HepG2 (cell line): ENCODE results near the gene SYNE1. TPM values are rescaled to one million over a fixed set of nuclear protein-coding genes. Genes with fewer than 3 reads are reported as not detected.
A peak's percentile ranks its signal among the peaks of the same experiment; 100 is the strongest.

Experiments
- ATAC-seq: fragments of 200-7000 bp; cut with Tn5 transposase; 3 replicates; pipeline ENCODE4 v1.9.1; 2020; ENCODE audit warnings: mild to moderate bottlenecking, moderate library complexity
- BruUV-seq: library from RNA; stranded (reverse); fragments of 400-500 nt; replicated peaks from 2 replicates; lab custom pipeline; 2021; lab: Mats Ljungman, UMichigan
- CTCF ChIA-PET: fragments of 300-600 bp; formaldehyde crosslinking; extraction: SDS; loops from one replicate; lab custom pipeline; 2021; ENCODE audit warnings: low total read pairs, inconsistent platforms, low intra/inter-chr PET ratio; lab: Yijun Ruan, JAX
- POLR2A ChIA-PET: fragments of 350-600 bp; sonication (Branson Sonifier 250); formaldehyde crosslinking; loops from one replicate; lab custom pipeline; 2020; ENCODE audit warnings: antibody characterized with exemption, inconsistent platforms; lab: Yijun Ruan, JAX
- DNase-seq: peaks from one replicate; pipeline ENCODE4 v3.0.0-alpha.2; 2015; ENCODE audit warnings: low spot score
- FAIRE-seq: peaks from 3 replicates; lab custom pipeline; 2011; peaks lifted over from hg19 to GRCh38; lab: Jason Lieb, UNC
- H2AFZ ChIP-seq: one replicate; pipeline ENCODE4 v1.6.1; 2011; ENCODE audit warnings: low read length, inconsistent platforms
- H3K27ac ChIP-seq: fragments of 300-600 bp; 3 replicates; pipeline ENCODE4 v1.8.0; 2011; ENCODE audit warnings: mixed run types, mild to moderate bottlenecking, mixed read lengths, low read length, inconsistent platforms; ENCODE audit not compliant: insufficient read depth; ENCODE audit errors: extremely low read length
- H3K27me3 ChIP-seq, 2 experiments: fragments of 200-600 bp in 1 of 2; 2 replicates in 1 of 2; 3 replicates in 1 of 2; pipeline versions ENCODE4 v1.6.0 to v1.8.0; 2011; ENCODE audit warnings: low read length in 2 of 2, mild to moderate bottlenecking in 2 of 2, moderate library complexity in 2 of 2, inconsistent platforms in 1 of 2; ENCODE audit not compliant: insufficient read depth in 2 of 2, control insufficient read depth in 1 of 2
- H3K36me3 ChIP-seq, 2 experiments: fragments of 200-600 bp in 1 of 2; replicated peaks in 1 of 2; 2 replicates in 1 of 2; 3 replicates in 1 of 2; pipeline versions ENCODE4 v1.5.1 to v1.8.0; 2011; ENCODE audit warnings: low read length in 2 of 2, inconsistent platforms in 1 of 2; ENCODE audit not compliant: insufficient read depth in 2 of 2, control insufficient read depth in 1 of 2
- H3K4me1 ChIP-seq: 2 replicates; pipeline ENCODE4 v1.5.1; 2012; ENCODE audit warnings: low read length, inconsistent platforms; ENCODE audit not compliant: insufficient read depth
- H3K4me2 ChIP-seq: 2 replicates; pipeline ENCODE4 v1.6.0; 2011; ENCODE audit warnings: low read depth, low read length, inconsistent platforms
- H3K4me3 ChIP-seq, 3 experiments: fragments of 200-600 bp in 1 of 3; sonication (generic), shearing (Covaris generic) in 1 of 3; replicated peaks in 1 of 3; 2 replicates each; pipeline ENCODE4 v1.5.1; 2011 to 2016; ENCODE audit warnings: low read length in 3 of 3, inconsistent platforms in 2 of 3, low read depth in 2 of 3, mild to moderate bottlenecking in 2 of 3, control low read depth in 1 of 3, mixed read lengths in 1 of 3; ENCODE audit not compliant: insufficient read depth in 1 of 3
- H3K79me2 ChIP-seq: one replicate; pipeline ENCODE4 v1.6.1; 2011; ENCODE audit warnings: low read length, inconsistent platforms; ENCODE audit not compliant: insufficient read depth
- H3K9ac ChIP-seq: 2 replicates; pipeline ENCODE4 v1.6.0; 2011; ENCODE audit warnings: mild to moderate bottlenecking, low read depth, low read length, inconsistent platforms; ENCODE audit not compliant: insufficient read depth
- H3K9me3 ChIP-seq: 2 replicates; pipeline ENCODE4 v1.5.1; 2012; ENCODE audit warnings: mild to moderate bottlenecking, low read length
- H4K20me1 ChIP-seq: 2 replicates; pipeline ENCODE4 v1.6.0; 2011; ENCODE audit warnings: inconsistent platforms, mild to moderate bottlenecking, low read length, moderate library complexity; ENCODE audit not compliant: insufficient read depth
- ATF7 ChIP-seq, 2 experiments: fragments of 450-650 bp in 1 of 2; sonication (generic) in 1 of 2; formaldehyde crosslinking in 1 of 2; IDR thresholded peaks; 2 replicates each; pipeline versions ENCODE4 v1.4.0 to v1.6.1; 2016 to 2020; ENCODE audit warnings: antibody characterized with exemption in 1 of 2, mild to moderate bottlenecking in 1 of 2, missing genetic modification reagents in 1 of 2
- ATF7-NPFF ChIP-seq: sonication (generic); formaldehyde crosslinking; IDR thresholded peaks from 2 replicates; pipeline ENCODE4 v1.8.1; 2023; ENCODE audit warnings: mild to moderate bottlenecking, low read depth, missing genetic modification reagents, moderate library complexity
- CREB1 ChIP-seq, 2 experiments: fragments of 450-650 bp in 1 of 2; IDR thresholded peaks; 2 replicates each; pipeline ENCODE4 v1.6.1; 2016 to 2017; ENCODE audit warnings: control low read depth in 1 of 2, mild to moderate bottlenecking in 1 of 2, missing compliant biosample characterization in 1 of 2, missing genetic modification characterization in 1 of 2
- NFIC ChIP-seq: IDR thresholded peaks from 2 replicates; pipeline ENCODE4 v1.6.1; 2012; ENCODE audit warnings: mild to moderate bottlenecking, low read length, inconsistent platforms
- RNF2 ChIP-seq: fragments of 450-650 bp; conservative IDR thresholded peaks from 2 replicates; pipeline ENCODE4 v1.6.1; 2016; ENCODE audit warnings: low read depth
- ZC3H4 ChIP-seq: sonication (generic); formaldehyde crosslinking; IDR thresholded peaks from 2 replicates; pipeline ENCODE4 v1.4.0; 2020; ENCODE audit warnings: missing genetic modification reagents, borderline replicate concordance
- ZNF292 ChIP-seq: sonication (generic); formaldehyde crosslinking; IDR thresholded peaks from 2 replicates; pipeline ENCODE4 v1.8.1; 2022; ENCODE audit warnings: mild to moderate bottlenecking, low read depth, missing genetic modification reagents, borderline replicate concordance
- ZNF432 ChIP-seq: sonication (generic); formaldehyde crosslinking; IDR thresholded peaks from 2 replicates; pipeline ENCODE4 v1.5.0; 2020; ENCODE audit warnings: missing genetic modification reagents, mild to moderate bottlenecking, borderline replicate concordance
- ZNF724P ChIP-seq: sonication (generic); formaldehyde crosslinking; IDR thresholded peaks from 2 replicates; pipeline ENCODE4 v1.8.0; 2022; ENCODE audit warnings: missing genetic modification reagents, borderline replicate concordance
- ZNF839 ChIP-seq: sonication (generic); formaldehyde crosslinking; IDR thresholded peaks from 2 replicates; pipeline ENCODE4 v1.4.0; 2020; ENCODE audit warnings: missing genetic modification reagents, mild to moderate bottlenecking, borderline replicate concordance
- WGBS: methylation state at CpG from one replicate; pipeline ENCODE4 v1.1.6; 2017; ENCODE audit warnings: low lambda C conversion rate; 5-methylcytosine and 5-hydroxymethylcytosine counted together
- in situ Hi-C: cut with HindIII; loops from 2 replicates; pipeline ENCODE4 v1.10.0; 2017; ENCODE audit warnings: low pct_unique_long_range_greater_than_20kb; ENCODE audit not compliant: extremely low pct_ligation_motif_present
- intact Hi-C: fragments of 100-400 bp; cut with micrococcal nuclease; formaldehyde crosslinking; loops from one replicate; pipeline ENCODE4 v1.10.0; 2022; ENCODE audit not compliant: unreplicated experiment
- polyA plus RNA-seq, 8 experiments: library from polyadenylated mRNA; depleted of rRNA in 3 of 8; stranded (reverse) in 7 of 8; unstranded in 1 of 8; fragments of >200 nt; fragmentation: Illumina TruSeq in 4 of 8; extraction: Trizol in 4 of 8; gene quantifications; 2 replicates each; pipeline versions ENCODE4 v1.2.1 to v1.2.3, GENCODE V29; 2011 to 2016; ENCODE audit warnings: low read depth in 4 of 8, missing spikeins in 1 of 8, mixed read lengths in 1 of 8; ENCODE audit not compliant: insufficient read depth in 1 of 8
- total RNA-seq, 5 experiments: library from RNA; depleted of rRNA; stranded (reverse); fragments of >200 nt; fragmentation: Illumina TruSeq; extraction: Trizol; gene quantifications; 2 replicates each; pipeline ENCODE4 v1.2.3, GENCODE V29; 2016; ENCODE audit warnings: low read depth in 1 of 5
- TF ChIP-seq, protein P1 (sequence below): sonication (generic); formaldehyde crosslinking; IDR thresholded peaks from 2 replicates; pipeline ENCODE4 v1.4.0; 2020; ENCODE audit warnings: missing genetic modification reagents, borderline replicate concordance

SYNE1 gene
- total and polyA plus RNA-seq, 2 of the 13 experiments (the other 11 are each of a cell fraction or from before 2014, with no cell fraction given): 5.5 to 15.9 TPM

GRCh38 chr6:152416652-152417051, 220.5 kb downstream of the SYNE1 start (continued):
- TF ChIP-seq, protein P1, sequence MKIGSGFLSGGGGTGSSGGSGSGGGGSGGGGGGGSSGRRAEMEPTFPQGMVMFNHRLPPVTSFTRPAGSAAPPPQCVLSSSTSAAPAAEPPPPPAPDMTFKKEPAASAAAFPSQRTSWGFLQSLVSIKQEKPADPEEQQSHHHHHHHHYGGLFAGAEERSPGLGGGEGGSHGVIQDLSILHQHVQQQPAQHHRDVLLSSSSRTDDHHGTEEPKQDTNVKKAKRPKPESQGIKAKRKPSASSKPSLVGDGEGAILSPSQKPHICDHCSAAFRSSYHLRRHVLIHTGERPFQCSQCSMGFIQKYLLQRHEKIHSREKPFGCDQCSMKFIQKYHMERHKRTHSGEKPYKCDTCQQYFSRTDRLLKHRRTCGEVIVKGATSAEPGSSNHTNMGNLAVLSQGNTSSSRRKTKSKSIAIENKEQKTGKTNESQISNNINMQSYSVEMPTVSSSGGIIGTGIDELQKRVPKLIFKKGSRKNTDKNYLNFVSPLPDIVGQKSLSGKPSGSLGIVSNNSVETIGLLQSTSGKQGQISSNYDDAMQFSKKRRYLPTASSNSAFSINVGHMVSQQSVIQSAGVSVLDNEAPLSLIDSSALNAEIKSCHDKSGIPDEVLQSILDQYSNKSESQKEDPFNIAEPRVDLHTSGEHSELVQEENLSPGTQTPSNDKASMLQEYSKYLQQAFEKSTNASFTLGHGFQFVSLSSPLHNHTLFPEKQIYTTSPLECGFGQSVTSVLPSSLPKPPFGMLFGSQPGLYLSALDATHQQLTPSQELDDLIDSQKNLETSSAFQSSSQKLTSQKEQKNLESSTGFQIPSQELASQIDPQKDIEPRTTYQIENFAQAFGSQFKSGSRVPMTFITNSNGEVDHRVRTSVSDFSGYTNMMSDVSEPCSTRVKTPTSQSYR: no peak
- no peak for TF ChIP-seq ZC3H4
- TF ChIP-seq ATF7-NPFF (CRISPR knock-in tag): no peak
- TF ChIP-seq NFIC: no peak
- TF ChIP-seq ZNF292 (CRISPR knock-in tag): no peak
- no peak for TF ChIP-seq ZNF432 (CRISPR knock-in tag)
- TF ChIP-seq ZNF724P (CRISPR knock-in tag): no peak
- TF ChIP-seq RNF2: no peak

DNA sequence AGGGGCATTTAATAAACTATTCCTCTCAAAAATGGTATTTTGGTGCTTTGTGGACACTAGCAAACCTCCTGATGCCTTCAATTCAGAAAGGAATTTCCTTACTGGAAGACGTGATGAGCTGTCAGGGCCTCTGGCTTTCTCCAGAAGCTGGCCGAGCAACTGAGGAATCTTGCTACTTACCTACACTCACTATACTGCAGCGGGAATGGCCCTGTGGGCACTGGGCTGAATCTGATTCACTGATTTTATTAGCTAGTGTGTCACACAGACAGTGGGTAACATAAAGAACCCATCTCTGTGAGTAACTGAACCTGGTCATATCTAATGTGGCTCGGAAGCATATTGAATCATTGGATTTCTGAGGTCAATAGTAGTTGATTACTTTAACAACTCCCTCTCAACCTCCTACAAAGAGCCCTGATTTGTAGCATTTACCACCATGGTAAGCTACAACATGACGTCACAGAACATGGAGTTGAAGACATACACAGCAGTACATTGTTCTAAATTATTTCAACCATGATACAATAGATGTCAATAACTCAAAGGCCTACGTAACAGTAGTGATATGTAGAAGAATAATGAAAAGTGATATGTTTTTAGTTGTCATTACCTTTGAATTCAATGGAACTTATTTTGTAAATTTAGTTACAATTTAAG, 232.1 kb downstream of the SYNE1 start:
- Histone ChIP-seq H3K4me2 (no peak overlapping the region), H3K4me3 (no peak overlapping the region), H3K9ac (no peak overlapping the region), H3K79me2 (no peaks in the 10 kb centered on the region), H3K4me1 (no peaks in the 10 kb centered on the region), H3K36me3 (no peaks in the 10 kb centered on the region), H3K27me3 (no peaks in the 10 kb centered on the region), H4K20me1 (no peaks in the 10 kb centered on the region), H3K27ac (no peak overlapping the region), H2AFZ (no peak overlapping the region), H3K9me3 (no peaks in the 10 kb centered on the region)
- ChIA-PET CTCF (no interaction called here), POLR2A (no interaction called here)
- DNase-seq: no peak
- BruUV-seq: no TSS peak
- in situ Hi-C loops (no loop called here), intact Hi-C loops (no loop called here)
- TF ChIP-seq CREB1 (IDR thresholded peaks at IDR 0.05) (peak; percentile 98), CREB1 (CRISPR knock-in tag; IDR thresholded peaks at IDR 0.05) (no peak), ATF7 (IDR thresholded peaks at IDR 0.05) (peak; percentile 94), ATF7 (CRISPR knock-in tag; IDR thresholded peaks at IDR 0.05) (no peak), ZNF839 (CRISPR knock-in tag) (no peak)
- no peak for FAIRE-seq
- 11% methylated on average over 6 of the region's 6 CpGs for WGBS
- no peak for ATAC-seq
